Uterus (tissue), 4 donors: ENCODE data around the gene KCNIP1. TPM values are rescaled to one million over a fixed set of nuclear protein-coding genes. Genes with fewer than 3 reads are reported as not detected.

Source experiments
- DNase-seq, 2 donors: peaks; one replicate each; pipeline ENCODE4 v3.0.0-alpha.2; 2019 to 2020
- H3K27ac ChIP-seq, 2 donors: fragments of 200-600 bp; sonication (generic); 1 replicate in 1 of 2; 2 replicates in 1 of 2; pipeline ENCODE4 v1.5.1; 2016 to 2018
- H3K27me3 ChIP-seq, 2 donors: fragments of 200-600 bp; sonication (generic); one replicate each; pipeline ENCODE4 v1.5.1; 2018 to 2019; ENCODE audit warnings: control low read depth in 1 of 2
- H3K36me3 ChIP-seq, 2 donors: fragments of 200-600 bp; sonication (generic); one replicate each; pipeline ENCODE4 v1.5.1; 2019; ENCODE audit warnings: control low read depth in 1 of 2
- H3K4me1 ChIP-seq, 2 donors: fragments of 200-600 bp; sonication (generic); one replicate each; pipeline ENCODE4 v1.5.1; 2018 to 2019; ENCODE audit warnings: control low read depth in 1 of 2
- H3K4me3 ChIP-seq, 2 donors: fragments of 200-600 bp; sonication (generic); 1 replicate in 1 of 2; 2 replicates in 1 of 2; pipeline ENCODE4 v1.5.1; 2018 to 2019; ENCODE audit warnings: mild to moderate bottlenecking in 1 of 2
- H3K9me3 ChIP-seq, 2 donors: fragments of 200-600 bp; sonication (generic); one replicate each; pipeline ENCODE4 v1.5.1; 2019; ENCODE audit warnings: control low read depth in 1 of 2
- CTCF ChIP-seq, 4 experiments: fragments of 200-600 bp in 2 of 4; fragments of 450-650 bp in 2 of 4; sonication (generic) in 2 of 4; IDR thresholded peaks; one replicate each; pipeline ENCODE4 v1.5.1; 2016 to 2019; ENCODE audit warnings: antibody characterized with exemption in 4 of 4, mild to moderate bottlenecking in 2 of 4, moderate library complexity in 1 of 4
- POLR2A ChIP-seq, 2 donors: fragments of 450-650 bp; IDR thresholded peaks; one replicate each; pipeline ENCODE4 v1.6.1; 2016; ENCODE audit warnings: antibody characterized with exemption in 2 of 2, mild to moderate bottlenecking in 1 of 2, moderate library complexity in 1 of 2
- intact Hi-C: fragments of 100-400 bp; cut with DNase I; formaldehyde crosslinking; loops from one replicate; pipeline ENCODE4 v1.15.1; 2023; ENCODE audit warnings: low total_unique reads
- total RNA-seq, 4 donors: library from RNA; depleted of rRNA in 3 of 4; stranded (reverse); fragments of >200 nt in 3 of 4; gene quantifications; one replicate each; pipeline versions ENCODE4 v1.1.0 to v1.2.4, GENCODE V29; 2014 to 2023
- donor health status: DM: yes; HTN: yes; CAD: no.

Gene KCNIP1
- total RNA-seq, 4 donors from 2014 or later = 1.3 to 7.0 (median 3.9) TPM

DNA sequence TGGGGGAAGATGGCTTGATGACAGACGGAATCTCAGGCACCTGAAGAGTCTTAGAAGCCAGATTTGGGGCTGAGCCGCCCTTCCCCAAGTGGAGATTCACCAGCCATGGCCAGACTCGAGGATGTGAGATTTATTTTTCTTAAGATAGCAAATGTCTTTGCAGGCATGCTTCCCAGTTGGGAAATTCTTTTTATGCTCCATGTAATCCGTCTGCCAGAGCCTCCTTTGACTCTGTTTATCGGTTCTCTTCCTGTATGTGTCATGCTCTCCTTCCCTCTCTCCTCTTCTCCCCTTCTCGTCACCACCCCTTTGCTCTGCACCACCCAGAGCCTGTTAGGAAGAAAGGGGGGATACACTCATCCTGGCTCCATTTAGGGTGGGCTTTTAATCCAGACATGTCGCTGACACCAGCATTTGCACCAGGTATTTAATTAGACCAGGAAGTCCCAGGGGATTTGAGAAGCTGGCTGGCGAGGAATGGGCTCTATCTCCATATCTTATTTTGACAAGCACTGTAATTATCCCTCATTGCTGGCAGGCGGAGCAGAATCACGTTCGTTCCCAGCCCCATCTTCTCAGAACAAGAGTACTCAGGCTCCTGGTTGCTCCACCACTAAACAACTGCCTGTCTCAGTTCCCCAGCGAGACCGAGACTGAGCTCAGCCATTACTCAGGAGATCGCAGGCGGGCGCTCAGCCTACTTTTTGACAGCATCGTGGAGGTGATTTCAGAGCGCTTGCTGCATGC lies 50.9 kb downstream of the KCNIP1 start:
- H3K36me3 ChIP-seq = no peaks in the 10 kb centered on the region
- peak; percentile 53 to 57 for DNase-seq
- TF ChIP-seq CTCF (IDR thresholded peaks at IDR 0.05) (no peak), POLR2A (IDR thresholded peaks at IDR 0.05) (no peak)
- peak overlapping the region in 1 of 2 donors; percentile 7 for H3K4me3 ChIP-seq
- no peaks in the 10 kb centered on the region for H3K27me3 ChIP-seq
- H3K27ac ChIP-seq = peak overlapping the region; percentile 66 to 74
- no peaks in the 10 kb centered on the region for H3K9me3 ChIP-seq
- intact Hi-C loops = no loop called here
- peaks cover 0 to 8% of the 10 kb centered on the region in 2 donors for H3K4me1 ChIP-seq

DNA sequence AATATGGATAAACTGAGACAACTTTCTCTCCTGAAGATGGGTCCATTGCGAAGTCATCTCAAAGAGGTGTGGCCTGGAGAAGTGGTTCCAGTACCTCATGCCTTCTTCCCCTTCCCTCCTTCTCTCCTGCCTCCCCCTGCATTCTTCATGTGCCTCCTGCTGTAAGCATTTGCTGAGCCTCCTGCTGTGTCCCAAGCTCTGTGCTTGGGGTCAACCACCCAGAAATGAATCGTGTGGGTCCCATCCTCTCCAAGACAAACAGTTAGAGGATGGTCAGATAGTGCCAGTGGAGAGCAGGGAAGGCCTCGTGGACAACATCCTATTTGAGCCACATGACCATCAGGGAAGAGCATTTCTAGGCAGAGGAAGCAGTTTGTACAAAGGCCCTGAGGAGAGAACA lies 53.5 kb downstream of the KCNIP1 start:
- H3K27ac ChIP-seq = no peak overlapping the region
- H3K27me3 ChIP-seq = no peaks in the 10 kb centered on the region
- intact Hi-C loops = no loop called here
- H3K4me3 ChIP-seq = no peak overlapping the region
- TF ChIP-seq CTCF (IDR thresholded peaks at IDR 0.05) = no peak
- TF ChIP-seq POLR2A (IDR thresholded peaks at IDR 0.05) = no peak
- H3K4me1 ChIP-seq = peaks cover 0 to 8% of the 10 kb centered on the region in 2 donors
- DNase-seq = no peak
- no peaks in the 10 kb centered on the region for H3K9me3 ChIP-seq
- no peaks in the 10 kb centered on the region for H3K36me3 ChIP-seq

DNA sequence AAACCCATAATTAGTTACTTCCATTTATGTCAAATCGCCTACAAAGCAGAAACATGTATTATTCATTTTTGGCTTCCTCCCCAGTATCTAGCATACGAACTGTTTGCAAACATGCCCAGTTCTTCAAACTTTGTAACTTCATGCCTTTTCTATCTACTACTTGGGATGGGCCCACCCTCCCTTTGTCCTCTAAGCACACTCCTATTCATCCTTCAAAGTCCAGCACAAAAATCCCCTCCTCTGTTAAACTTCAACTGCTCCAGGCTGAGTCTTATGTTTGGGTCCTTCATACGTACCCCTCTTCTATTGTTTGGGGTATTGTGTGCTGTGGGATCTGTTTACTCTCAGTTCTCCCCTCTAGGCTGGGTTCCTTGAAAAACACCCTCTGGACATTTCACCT lies 55.5 kb downstream of the KCNIP1 start:
- Histone ChIP-seq H3K27ac (no peak overlapping the region), H3K36me3 (no peaks in the 10 kb centered on the region), H3K9me3 (no peaks in the 10 kb centered on the region), H3K4me3 (no peak overlapping the region), H3K4me1 (no peaks in the 10 kb centered on the region), H3K27me3 (no peaks in the 10 kb centered on the region)
- no peak for DNase-seq
- intact Hi-C loops = no loop called here
- no peak for TF ChIP-seq CTCF (IDR thresholded peaks at IDR 0.05)
- TF ChIP-seq POLR2A (IDR thresholded peaks at IDR 0.05) = no peak

DNA sequence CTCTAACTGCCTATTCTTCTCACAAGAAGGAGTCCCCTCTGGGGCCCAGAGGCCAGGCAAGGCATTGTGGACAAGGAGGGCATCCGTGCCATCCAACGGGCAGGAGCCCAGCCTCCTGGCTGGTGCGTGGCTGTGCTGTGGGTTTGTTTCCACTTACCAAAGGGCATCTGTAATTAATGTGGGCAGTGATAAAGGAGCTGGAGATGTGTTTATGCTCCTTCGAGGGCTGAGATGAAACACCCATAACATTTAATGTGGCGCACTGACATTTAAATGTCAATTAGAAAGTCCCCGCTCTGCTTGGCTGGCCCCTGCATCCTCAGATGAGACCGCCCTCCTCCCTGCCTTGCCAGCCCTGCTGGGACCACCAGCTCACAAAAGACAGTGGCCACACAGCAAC lies 57.1 kb downstream of the KCNIP1 start:
- intact Hi-C loops = no loop called here
- no peak for DNase-seq
- Histone ChIP-seq H3K36me3 (no peaks in the 10 kb centered on the region), H3K4me3 (no peak overlapping the region), H3K27ac (no peak overlapping the region), H3K9me3 (no peaks in the 10 kb centered on the region), H3K27me3 (no peaks in the 10 kb centered on the region), H3K4me1 (no peaks in the 10 kb centered on the region)
- TF ChIP-seq POLR2A (IDR thresholded peaks at IDR 0.05) (no peak), CTCF (IDR thresholded peaks at IDR 0.05) (no peak)

DNA sequence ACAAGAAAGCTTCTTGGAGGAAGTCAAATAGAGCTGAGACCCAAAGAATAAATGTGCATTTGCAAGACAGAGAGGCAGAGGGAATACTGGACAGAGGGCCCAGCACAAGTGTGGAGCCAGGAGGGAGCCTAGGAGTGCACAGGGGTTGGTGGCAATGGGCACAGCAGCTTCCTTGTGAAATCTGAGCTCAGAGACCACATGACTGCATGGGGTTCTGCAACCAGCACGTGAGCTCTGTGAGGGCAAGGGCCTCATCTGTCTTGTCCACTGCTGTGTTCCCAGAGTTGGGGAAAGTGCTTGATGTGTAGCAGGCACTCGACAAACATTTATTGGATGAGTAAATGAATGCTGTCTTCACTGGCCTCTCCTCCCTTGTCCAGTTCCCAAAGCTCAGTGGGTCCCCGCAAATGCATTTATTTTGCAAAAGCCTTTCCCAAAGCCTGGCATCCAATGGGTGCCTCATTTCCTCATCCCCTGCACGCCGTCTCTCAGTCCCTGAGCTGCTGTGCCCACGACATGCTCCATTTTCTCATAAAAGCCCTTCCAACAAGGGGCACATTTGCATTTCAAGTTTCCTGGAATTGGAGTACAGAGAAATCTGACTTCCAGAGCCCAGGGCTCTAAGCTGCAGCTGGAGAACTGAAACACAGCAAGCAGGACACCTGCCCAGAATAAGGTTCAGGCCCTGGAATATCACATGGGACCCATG lies 58.5 kb downstream of the KCNIP1 start:
- no peak for TF ChIP-seq CTCF (IDR thresholded peaks at IDR 0.05)
- TF ChIP-seq POLR2A (IDR thresholded peaks at IDR 0.05) = no peak
- Histone ChIP-seq H3K4me3 (no peak overlapping the region), H3K4me1 (no peaks in the 10 kb centered on the region), H3K27me3 (no peaks in the 10 kb centered on the region), H3K27ac (no peak overlapping the region), H3K9me3 (no peaks in the 10 kb centered on the region), H3K36me3 (no peaks in the 10 kb centered on the region)
- DNase-seq = no peak
- intact Hi-C loops = no loop called here
